GM19468 (cell line): ENCODE data around the gene SYMPK.
"Not testable (repeated sequence)": the region's sequence is repeated elsewhere in the genome, so short reads cannot be mapped to it uniquely, and the experiment has no call there.

ENCODE experiments used
- ATAC-seq: cut with Tn5 transposase; IDR thresholded peaks from one replicate; pipeline ENCODE4 v1.9.1; 2021; ENCODE audit warnings: mild to moderate bottlenecking, moderate library complexity, moderate number of reproducible peaks; ENCODE audit not compliant: unreplicated experiment; ENCODE audit errors: extremely low read depth

Gene SYMPK

GRCh38 chr19:45872095-45872919 lies 9.4 kb upstream of the SYMPK start:
- no peak for ATAC-seq

- ATAC-seq, result no peak
These were observed 7.9 kb upstream of the SYMPK start for GRCh38 chr19:45870798-45871197.

GRCh38 chr19:45867241-45867640 lies 4.3 kb upstream of the SYMPK start:
- not testable (repeated sequence) for ATAC-seq

GRCh38 chr19:45866400-45867176 lies 3.6 kb upstream of the SYMPK start:
- ATAC-seq, result no peak

DNA sequence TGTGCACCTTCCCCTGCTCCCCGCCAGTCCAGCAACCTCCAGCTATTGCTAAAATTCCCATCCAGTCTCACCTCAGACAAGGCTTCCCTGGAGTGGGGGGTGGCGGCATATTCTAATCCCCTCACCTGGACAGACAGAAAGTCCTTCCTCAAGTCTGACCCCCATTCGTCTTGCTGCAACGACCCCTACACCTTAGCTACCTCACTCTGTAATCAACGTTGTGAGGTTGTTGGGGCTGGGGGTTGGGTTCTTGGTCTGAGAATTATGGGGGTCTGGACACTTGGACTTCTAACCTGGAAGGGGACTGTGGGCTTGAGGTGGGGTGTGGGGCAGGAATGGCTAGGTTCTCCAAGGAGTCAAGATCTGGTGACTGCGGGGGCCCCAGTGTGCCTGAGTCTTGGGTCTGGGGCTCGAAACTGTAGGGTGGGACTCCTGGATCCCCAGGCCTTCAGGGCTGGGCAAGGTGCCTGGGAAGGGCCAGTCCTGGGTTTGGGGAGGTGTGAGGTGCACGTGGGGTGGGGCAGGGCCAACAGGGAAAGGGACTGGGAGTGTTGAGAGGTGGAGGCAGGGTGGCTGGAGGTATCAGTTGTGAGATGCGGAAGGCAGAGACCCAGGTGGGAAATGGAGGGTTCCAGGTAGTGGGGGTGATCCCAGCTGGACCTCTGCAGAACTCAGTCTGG lies 2.5 kb upstream of the SYMPK start:
- ATAC-seq, result no peak

GRCh38 chr19:45864629-45865082 lies 1.7 kb upstream of the SYMPK start:
- ATAC-seq, result no peak

GRCh38 chr19:45863840-45864628 lies 1.1 kb upstream of the SYMPK start, which contains the start of gene FOXA3:
TSS of gene FOXA3 (plus strand) at chr19:45864326. CDS start at chr19:45864457, 131 bp downstream.
- ATAC-seq, result peak; percentile 30

GRCh38 chr19:45863335-45863839 lies 440 bp upstream of the SYMPK start:
- ATAC-seq, result no peak

DNA sequence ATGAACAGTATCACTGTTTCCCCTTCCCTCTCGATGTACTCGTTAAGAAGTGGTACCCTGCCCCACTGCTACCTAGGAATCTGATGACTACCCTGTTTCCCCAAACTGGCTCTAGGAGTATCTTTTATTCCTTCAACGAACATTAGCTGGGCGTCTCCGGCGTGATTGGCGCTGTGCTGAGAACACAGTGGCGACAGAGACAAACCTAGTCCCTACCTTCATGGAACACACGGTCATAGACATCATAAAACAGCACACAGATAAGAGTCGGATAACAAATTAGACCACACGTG lies 730 bp downstream of the SYMPK start:
- no peak for ATAC-seq

GRCh38 chr19:45860359-45861259 lies 2.3 kb downstream of the SYMPK start:
- no peak for ATAC-seq

DNA sequence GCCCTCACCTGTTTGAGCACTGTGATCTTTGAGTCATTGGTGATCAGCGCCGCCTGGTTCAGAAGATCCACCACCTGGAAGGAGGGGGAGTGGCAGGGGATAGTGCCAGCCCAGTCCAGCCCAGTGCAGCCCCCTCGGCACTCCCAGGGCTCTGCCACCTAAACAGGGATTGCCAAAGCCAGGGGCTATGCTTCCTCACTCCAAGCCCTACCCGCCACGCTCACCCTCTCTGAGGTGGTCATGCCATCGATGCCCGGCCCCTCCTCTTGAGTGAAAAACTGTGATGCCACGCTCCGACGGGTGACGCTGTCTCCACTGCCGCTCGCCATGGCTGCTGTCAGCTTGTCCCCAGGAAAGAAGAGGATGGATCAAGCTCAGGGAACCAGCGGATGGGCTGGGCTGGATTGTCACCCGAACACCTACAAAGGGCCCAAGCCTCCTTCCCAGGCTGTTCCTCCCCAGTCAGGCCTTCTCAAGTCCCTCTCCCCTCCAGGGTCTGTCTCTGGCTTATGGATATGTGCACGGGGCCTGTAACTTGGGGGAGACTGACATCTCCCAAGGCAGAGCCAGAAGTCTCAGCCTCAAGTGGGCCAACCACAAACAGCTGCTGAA lies 8.7 kb downstream of the SYMPK start:
- no peak for ATAC-seq

DNA sequence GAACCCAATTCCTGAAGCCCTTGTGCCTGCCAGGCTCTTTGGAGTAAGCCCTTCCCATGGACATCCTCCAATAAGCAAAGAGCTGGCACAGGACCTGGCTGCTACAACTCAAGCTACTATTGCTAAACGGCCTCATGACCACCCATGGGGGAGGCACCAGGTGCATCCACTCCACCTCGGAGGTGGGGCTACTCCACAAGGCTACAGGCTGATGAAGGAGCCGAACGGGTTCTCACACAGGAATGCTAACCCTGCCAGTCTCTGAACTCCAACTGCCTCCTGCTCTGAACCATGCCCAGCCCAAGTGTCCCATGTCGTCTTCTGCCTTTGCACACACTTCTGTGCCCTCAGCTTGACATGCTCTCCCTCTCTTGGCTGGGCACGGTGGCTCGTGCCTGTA lies 10.0 kb downstream of the SYMPK start:
- ATAC-seq, result no peak

- ATAC-seq, result no peak
These were observed 10.7 kb downstream of the SYMPK start for GRCh38 chr19:45852145-45852750.

DNA sequence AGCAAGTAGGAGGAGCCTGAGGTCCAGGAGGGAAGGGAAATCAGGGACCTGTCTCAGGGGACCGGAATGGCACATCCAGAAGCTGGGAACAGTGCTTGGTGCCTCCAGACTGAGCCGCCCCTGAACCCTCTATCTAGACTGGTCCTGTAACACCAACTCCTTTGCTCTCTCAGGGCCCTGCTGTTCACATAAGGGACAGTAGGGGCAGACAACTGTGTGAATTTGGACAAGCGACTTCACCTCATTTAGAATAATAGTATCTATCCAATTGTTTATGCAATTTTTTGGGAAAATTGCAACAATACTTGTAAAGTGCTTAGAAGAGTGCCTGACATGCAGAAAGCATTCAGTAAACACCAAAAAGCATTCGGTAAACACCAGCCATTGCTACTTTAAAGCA lies 14.0 kb downstream of the SYMPK start:
- ATAC-seq, result no peak

- no peak for ATAC-seq
These were observed 15.3 kb downstream of the SYMPK start for GRCh38 chr19:45847663-45848062.

- no peak for ATAC-seq
These were observed 20.7 kb downstream of the SYMPK start for GRCh38 chr19:45842198-45842597.

GRCh38 chr19:45834970-45835369 lies 28.0 kb downstream of the SYMPK start:
- ATAC-seq, result no peak

- no peak for ATAC-seq
These were observed 34.0 kb downstream of the SYMPK start for GRCh38 chr19:45828945-45829344.
